Cardiac fibroblast (primary cell): Measurements from ENCODE around the gene ENTR1.

Source experiments
- DNase-seq, 2 donors: peaks; one replicate each; pipeline versions ENCODE4 v3.0.0 to v3.0.0-alpha.2; 2010; ENCODE audit warnings: low read depth in 2 of 2
- H3K4me3 ChIP-seq, 2 donors: replicated peaks in 1 of 2; 1 replicate in 1 of 2; 2 replicates in 1 of 2; pipeline ENCODE4 v1.5.1; 2011; ENCODE audit warnings: low read depth in 2 of 2, low read length in 2 of 2, mild to moderate bottlenecking in 2 of 2, moderate library complexity in 1 of 2
- TF ChIP-seq, protein P1 (sequence below): IDR thresholded peaks from one replicate; pipeline ENCODE4 v1.5.1; 2011; ENCODE audit warnings: low read depth, mild to moderate bottlenecking, low read length, inconsistent platforms

The ENTR1 gene

DNA sequence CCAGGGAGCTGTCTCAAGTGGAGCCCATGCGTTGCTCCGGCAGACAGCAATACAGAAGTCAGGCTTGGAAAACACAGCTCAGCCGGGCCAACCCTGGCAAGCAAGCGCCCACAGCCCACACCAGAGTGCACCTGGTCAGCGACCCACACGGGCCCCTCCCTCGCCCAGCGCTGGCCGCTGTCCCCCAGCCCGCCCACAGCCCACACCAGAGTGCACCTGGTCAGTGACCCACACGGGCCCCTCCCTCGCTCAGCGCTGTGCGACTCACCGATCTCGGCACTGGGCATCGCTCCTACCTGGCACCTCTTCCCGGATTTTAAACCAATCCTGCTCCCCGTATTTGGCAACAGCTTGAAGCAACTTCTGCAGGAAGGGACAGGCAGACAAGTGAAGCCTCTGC, 23.2 kb downstream of the ENTR1 start:
- TF ChIP-seq, protein P1, sequence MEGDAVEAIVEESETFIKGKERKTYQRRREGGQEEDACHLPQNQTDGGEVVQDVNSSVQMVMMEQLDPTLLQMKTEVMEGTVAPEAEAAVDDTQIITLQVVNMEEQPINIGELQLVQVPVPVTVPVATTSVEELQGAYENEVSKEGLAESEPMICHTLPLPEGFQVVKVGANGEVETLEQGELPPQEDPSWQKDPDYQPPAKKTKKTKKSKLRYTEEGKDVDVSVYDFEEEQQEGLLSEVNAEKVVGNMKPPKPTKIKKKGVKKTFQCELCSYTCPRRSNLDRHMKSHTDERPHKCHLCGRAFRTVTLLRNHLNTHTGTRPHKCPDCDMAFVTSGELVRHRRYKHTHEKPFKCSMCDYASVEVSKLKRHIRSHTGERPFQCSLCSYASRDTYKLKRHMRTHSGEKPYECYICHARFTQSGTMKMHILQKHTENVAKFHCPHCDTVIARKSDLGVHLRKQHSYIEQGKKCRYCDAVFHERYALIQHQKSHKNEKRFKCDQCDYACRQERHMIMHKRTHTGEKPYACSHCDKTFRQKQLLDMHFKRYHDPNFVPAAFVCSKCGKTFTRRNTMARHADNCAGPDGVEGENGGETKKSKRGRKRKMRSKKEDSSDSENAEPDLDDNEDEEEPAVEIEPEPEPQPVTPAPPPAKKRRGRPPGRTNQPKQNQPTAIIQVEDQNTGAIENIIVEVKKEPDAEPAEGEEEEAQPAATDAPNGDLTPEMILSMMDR = no peak
- no peak for DNase-seq
- no peak overlapping the region for H3K4me3 ChIP-seq

DNA sequence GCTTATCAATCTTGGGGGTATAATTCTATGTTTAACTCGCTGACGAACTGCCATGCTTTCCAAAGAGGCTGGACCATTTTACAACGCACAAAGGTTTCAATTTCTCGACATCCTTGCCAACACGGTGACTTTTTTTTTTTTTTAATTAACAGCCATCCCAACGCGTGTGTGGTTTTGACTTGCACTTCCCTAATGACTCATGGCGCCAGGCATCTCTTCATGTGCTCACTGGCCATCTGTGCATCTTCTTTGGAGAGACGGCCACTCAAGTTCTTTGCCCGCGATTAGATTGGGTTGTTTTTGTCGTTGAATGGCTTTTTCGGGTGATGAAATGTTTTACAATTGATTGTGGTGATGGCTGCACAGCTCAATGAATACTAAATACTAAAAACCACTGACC, 24.4 kb downstream of the ENTR1 start:
- no peak for DNase-seq

DNA sequence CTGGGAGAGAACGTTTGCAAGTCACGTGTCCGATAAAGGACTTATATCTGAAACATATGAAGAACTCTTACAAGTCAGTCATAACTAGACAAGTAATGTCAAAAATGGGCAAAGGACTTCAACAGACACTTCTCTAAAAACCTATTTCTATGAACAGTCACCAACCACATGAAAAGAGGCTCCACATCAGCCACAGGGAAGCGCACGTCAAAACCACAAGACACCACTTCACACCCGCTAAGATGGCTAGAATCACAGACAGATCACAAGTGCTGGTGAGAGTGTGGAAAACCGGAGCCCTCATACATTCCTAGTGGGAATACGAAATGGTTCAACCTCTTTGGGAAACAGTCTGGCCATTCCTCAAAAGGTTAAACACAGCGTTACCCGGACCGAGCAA, 25.4 kb downstream of the ENTR1 start:
- DNase-seq = no peak
- TF ChIP-seq, protein P1 = no peak
- no peak overlapping the region for H3K4me3 ChIP-seq

More for the DNA sequence above, 24.4 kb downstream of the ENTR1 start:
- H3K4me3 ChIP-seq = no peak overlapping the region
- TF ChIP-seq, protein P1 = no peak

DNA sequence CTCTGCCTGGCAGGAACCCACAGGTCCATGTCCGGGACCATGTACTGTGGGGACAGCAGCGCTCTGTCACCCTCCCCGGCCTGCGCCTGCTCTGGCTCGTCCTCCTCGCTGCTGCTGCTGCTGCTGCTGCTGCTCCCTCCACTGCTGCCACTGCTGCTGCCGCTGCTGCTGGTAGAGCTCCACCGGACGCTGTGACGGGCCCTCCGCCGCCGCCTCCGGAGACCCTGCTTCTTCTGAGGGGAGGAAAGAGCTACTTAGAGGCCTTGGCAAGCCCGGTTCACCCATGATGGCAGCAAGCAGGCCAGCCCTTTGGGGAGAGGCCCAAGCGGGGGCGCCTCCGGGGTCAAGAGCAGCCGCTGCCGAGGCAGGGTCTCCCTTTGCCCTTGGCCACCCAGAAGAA, 27.0 kb downstream of the ENTR1 start:
- TF ChIP-seq, protein P1 = no peak
- DNase-seq = no peak
- H3K4me3 ChIP-seq = no peak overlapping the region

DNA sequence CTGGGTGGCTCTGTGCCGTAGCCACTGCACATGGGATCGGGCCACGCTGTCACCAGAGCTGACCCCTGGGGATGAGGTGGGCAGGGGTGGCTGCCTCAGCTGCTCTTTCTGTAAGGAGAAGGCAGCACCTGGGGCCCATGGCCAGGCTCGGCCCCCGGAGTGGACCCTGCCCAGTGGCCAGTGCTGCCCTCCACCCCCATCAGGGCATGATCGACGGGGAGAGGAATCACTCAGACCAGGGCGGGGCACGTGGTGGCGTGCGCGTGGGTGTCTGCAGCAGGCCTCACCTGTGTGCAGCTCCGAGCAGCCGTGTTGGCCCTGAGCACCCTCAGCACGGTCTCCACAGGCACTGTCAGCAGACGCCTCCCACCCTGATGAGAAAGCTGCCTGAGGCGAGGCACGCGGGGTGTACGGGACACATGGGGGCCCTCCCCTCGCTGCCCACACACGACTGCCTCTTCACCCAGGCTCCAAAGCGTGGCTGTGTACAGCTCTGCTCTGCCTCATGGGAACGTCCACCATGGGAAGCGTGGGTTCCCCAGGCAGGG, 28.4 kb downstream of the ENTR1 start:
- DNase-seq = no peak
- TF ChIP-seq, protein P1 = no peak
- H3K4me3 ChIP-seq = no peak overlapping the region

DNA sequence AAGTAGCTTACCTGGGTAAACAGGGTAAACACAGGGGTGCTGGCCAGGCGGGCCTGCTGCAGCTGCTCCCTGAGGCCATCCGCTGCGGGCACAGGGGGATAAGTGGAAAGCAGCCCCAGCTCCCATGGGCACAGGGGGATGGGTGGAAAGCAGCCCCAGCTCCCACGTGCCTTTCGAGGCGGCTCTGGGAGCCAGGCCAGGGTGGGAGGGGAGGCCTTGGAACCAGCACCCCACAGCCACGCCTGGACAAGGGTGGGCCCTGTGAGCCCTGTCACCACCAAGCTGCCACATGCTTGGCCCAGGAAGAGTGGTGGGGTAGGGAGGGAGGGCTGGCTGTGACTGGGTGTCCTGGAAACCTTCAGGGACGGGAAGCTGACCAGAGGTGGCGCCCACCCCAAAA, 29.1 kb downstream of the ENTR1 start:
- TF ChIP-seq, protein P1 = no peak

DNA sequence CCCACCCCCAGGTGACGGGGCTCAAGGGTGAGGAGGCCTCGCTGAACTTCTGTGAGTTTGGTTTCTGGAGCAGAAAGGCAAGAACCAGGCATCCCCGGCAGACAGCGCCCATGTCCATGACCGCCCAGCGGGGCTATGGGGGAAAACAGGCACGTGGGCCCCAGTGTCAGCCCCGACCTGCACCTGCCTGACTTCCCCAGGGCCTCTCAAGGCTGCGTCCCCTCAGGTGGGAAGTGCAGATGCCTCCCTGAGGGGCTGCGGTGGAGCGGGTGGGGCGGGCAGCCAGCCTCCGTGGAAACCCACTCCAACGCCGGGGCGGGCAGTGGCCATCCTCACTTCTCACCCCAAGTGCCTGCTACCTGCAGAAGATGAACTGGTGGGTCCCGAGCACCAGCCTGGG, 30.0 kb downstream of the ENTR1 start:
- no peak for DNase-seq
- H3K4me3 ChIP-seq = no peak overlapping the region
- TF ChIP-seq, protein P1 = no peak

More for the DNA sequence above, 29.1 kb downstream of the ENTR1 start:
- no peak for DNase-seq
- H3K4me3 ChIP-seq = no peak overlapping the region
